Measurements from ENCODE around the gene IQCB1. TPM values are rescaled to one million over a fixed set of nuclear protein-coding genes. Genes with fewer than 3 reads are reported as not detected.

Gene IQCB1
- total and polyA plus RNA-seq, 10 of the 15 experiments (the other 5 are each of a cell fraction or from before 2014, with no cell fraction given) = 36.0 to 69.4 (median 48.9) TPM

- CTCF ChIA-PET = interaction anchor here (0.8 to 1.5 kb wide), 3 partner anchors 12 to 259 kb away, joined by 3 read pairs; no protein-coding TSS in a partner anchor
- no TSS peak for BruUV-seq (replicated peaks)
- H3K36me3 ChIP-seq (ENCODE audit: control insufficient read depth in 2 of 2, insufficient read depth in 2 of 2, low read length in 1 of 2) = peaks cover 4 to 21% of the 10 kb centered on the region in 2 experiments
Observed at GRCh38 chr3:121818578-121818977, 16.3 kb downstream of the IQCB1 start.

DNA sequence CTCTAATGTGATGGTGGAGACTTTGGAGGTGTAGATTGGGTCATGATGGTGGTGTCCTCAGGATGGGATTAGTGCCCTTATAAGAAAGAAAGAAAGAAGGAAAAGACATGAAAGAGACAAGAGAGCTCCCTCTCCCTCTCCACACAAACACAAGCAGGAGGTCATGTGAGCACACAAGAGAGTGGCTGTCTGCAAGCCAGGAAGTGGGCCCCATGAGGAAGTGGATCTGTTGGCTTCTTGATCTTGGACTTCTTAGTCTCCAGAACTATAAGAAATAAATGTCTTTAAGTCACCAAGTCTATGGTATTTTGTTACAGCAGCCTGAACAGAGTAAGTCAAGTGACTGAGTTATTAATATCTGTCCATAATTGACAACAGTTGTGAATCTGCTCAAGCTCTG is 17.1 kb downstream of the IQCB1 start:
- no peak overlapping the region for H3K4me3 ChIP-seq
- in situ Hi-C loops (cut with MboI) (no loop called here), intact Hi-C loops (cut with micrococcal nuclease; ENCODE audit: unreplicated experiment) (no loop called here)
- 0 out of 2 replicates have a peak, but pooled peaks have one; percentile 13 for TF ChIP-seq SPI1 (IDR thresholded peaks at IDR 0.05; ENCODE audit: borderline replicate concordance, insufficient read depth, low read depth, low read length)
- TF ChIP-seq TARDBP (IDR thresholded peaks at IDR 0.05; ENCODE audit: borderline replicate concordance) = no peak
- SMC1A ChIA-PET (ENCODE audit: uncharacterized antibody, unreplicated experiment) = interaction anchor here (0.7 to 1.7 kb wide), 5 partner anchors 9 to 81 kb away, joined by 3 to 14 read pairs (median 4); no protein-coding TSS in a partner anchor
- DNase-seq (ENCODE audit: low read depth, low spot score) (no peak), ATAC-seq (no peak), FAIRE-seq (no peak)
- CTCF ChIA-PET = interaction anchor here (0.6 to 1.5 kb wide), 3 partner anchors 15 to 86 kb away, joined by 3 to 4 read pairs (median 4); no protein-coding TSS in a partner anchor
- BruUV-seq (replicated peaks) = no TSS peak
- H3K27me3 ChIP-seq (replicated peaks in 1 of 2; ENCODE audit: control insufficient read depth in 2 of 2, insufficient read depth in 2 of 2, low read length in 1 of 2) = no peaks in the 10 kb centered on the region
- H4K20me1 ChIP-seq (ENCODE audit: control insufficient read depth, insufficient read depth) = no peaks in the 10 kb centered on the region
- POLR2A ChIA-PET = interaction anchor here (1.7 kb wide), 1 partner anchor 17 kb away, joined by 6 read pairs; the partner anchor contains the start of genes EAF2 and IQCB1
- H3K9ac ChIP-seq (ENCODE audit: control insufficient read depth, insufficient read depth, low read length) = no peak overlapping the region
- RAD21 ChIA-PET (ENCODE audit: unreplicated experiment) = interaction anchor here (0.6 to 2.0 kb wide), 3 partner anchors 10 to 529 kb away, joined by 5 to 8 read pairs (median 5); no protein-coding TSS in a partner anchor
- H3K9me3 ChIP-seq (replicated peaks; ENCODE audit: control insufficient read depth, insufficient read depth, low read length) = peaks cover 19% of the 10 kb centered on the region
- no peak overlapping the region for H3K27ac ChIP-seq (ENCODE audit: control insufficient read depth, insufficient read depth)
- no peak overlapping the region for H2AFZ ChIP-seq (ENCODE audit: control insufficient read depth, low read depth, low read length)
- no peaks in the 10 kb centered on the region for H3K4me1 ChIP-seq (ENCODE audit: control insufficient read depth, insufficient read depth, low read length)
- no peak overlapping the region for H3K4me2 ChIP-seq (ENCODE audit: control insufficient read depth, insufficient read depth)
- H3K79me2 ChIP-seq (ENCODE audit: control insufficient read depth, insufficient read depth, low read length) = peaks cover 18% of the 10 kb centered on the region
- H3K36me3 ChIP-seq (ENCODE audit: control insufficient read depth in 2 of 2, insufficient read depth in 2 of 2, low read length in 1 of 2) = peaks cover 4 to 18% of the 10 kb centered on the region in 2 experiments

More at GRCh38 chr3:121818578-121818977, 16.3 kb downstream of the IQCB1 start:
- Histone ChIP-seq H3K9ac (ENCODE audit: control insufficient read depth, insufficient read depth, low read length) (no peak overlapping the region), H3K27ac (ENCODE audit: control insufficient read depth, insufficient read depth) (no peak overlapping the region), H3K9me3 (replicated peaks; ENCODE audit: control insufficient read depth, insufficient read depth, low read length) (peaks cover 26% of the 10 kb centered on the region), H3K79me2 (ENCODE audit: control insufficient read depth, insufficient read depth, low read length) (peaks cover 21% of the 10 kb centered on the region), H4K20me1 (ENCODE audit: control insufficient read depth, insufficient read depth) (no peaks in the 10 kb centered on the region), H3K4me2 (ENCODE audit: control insufficient read depth, insufficient read depth) (no peak overlapping the region), H3K4me1 (ENCODE audit: control insufficient read depth, insufficient read depth, low read length) (no peaks in the 10 kb centered on the region), H2AFZ (ENCODE audit: control insufficient read depth, low read depth, low read length) (no peak overlapping the region), H3K4me3 (no peak overlapping the region), H3K27me3 (replicated peaks in 1 of 2; ENCODE audit: control insufficient read depth in 2 of 2, insufficient read depth in 2 of 2, low read length in 1 of 2) (no peaks in the 10 kb centered on the region)
- TF ChIP-seq RBBP5 (conservative IDR thresholded peaks at IDR 0.05) (no peak), NR2F1 (conservative IDR thresholded peaks at IDR 0.05) (no peak), FOS (IDR thresholded peaks at IDR 0.05; ENCODE audit: borderline replicate concordance, extremely low read depth, insufficient read length) (no peak), ATF7 (IDR thresholded peaks at IDR 0.05; ENCODE audit: low read depth) (no peak), RFX5 (IDR thresholded peaks at IDR 0.05; ENCODE audit: low read depth, low read length) (no peak), BHLHE40 (IDR thresholded peaks at IDR 0.05; ENCODE audit: borderline replicate concordance in 1 of 2, low read depth in 2 of 2, low read length in 1 of 2) (no peak)
- TF ChIP-seq, protein P1, sequence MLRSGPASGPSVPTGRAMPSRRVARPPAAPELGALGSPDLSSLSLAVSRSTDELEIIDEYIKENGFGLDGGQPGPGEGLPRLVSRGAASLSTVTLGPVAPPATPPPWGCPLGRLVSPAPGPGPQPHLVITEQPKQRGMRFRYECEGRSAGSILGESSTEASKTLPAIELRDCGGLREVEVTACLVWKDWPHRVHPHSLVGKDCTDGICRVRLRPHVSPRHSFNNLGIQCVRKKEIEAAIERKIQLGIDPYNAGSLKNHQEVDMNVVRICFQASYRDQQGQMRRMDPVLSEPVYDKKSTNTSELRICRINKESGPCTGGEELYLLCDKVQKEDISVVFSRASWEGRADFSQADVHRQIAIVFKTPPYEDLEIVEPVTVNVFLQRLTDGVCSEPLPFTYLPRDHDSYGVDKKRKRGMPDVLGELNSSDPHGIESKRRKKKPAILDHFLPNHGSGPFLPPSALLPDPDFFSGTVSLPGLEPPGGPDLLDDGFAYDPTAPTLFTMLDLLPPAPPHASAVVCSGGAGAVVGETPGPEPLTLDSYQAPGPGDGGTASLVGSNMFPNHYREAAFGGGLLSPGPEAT (IDR thresholded peaks at IDR 0.05; ENCODE audit: low read depth) = no peak
- intact Hi-C loops (cut with micrococcal nuclease; ENCODE audit: unreplicated experiment) (no loop called here), in situ Hi-C loops (cut with MboI) (no loop called here)
- no peak for FAIRE-seq
- SMC1A ChIA-PET (ENCODE audit: uncharacterized antibody, unreplicated experiment) = interaction anchor here (0.7 to 1.7 kb wide), 6 partner anchors 10 to 81 kb away, joined by 3 to 14 read pairs (median 4); no protein-coding TSS in a partner anchor
- POLR2A ChIA-PET = interaction anchor here (1.7 kb wide), 1 partner anchor 16 kb away, joined by 6 read pairs; the partner anchor contains the start of genes EAF2 and IQCB1
- RAD21 ChIA-PET (ENCODE audit: unreplicated experiment) = interaction anchor here (1.3 to 2.0 kb wide), 2 partner anchors 9 to 23 kb away, joined by 5 to 8 read pairs; no protein-coding TSS in a partner anchor
- ATAC-seq = no peak
- DNase-seq (ENCODE audit: low read depth, low spot score) = no peak
- 100% methylated on average over 2 of the region's 2 CpGs for WGBS (ENCODE audit: insufficient coverage, insufficient replicate concordance, low lambda C conversion rate, missing lambda C conversion rate)

All from GM12878 (cell line).